Neuronal stem cell (in vitro differentiated cells): ENCODE results near the gene SELENOW. TPM values are rescaled to one million over a fixed set of nuclear protein-coding genes. Genes with fewer than 3 reads are reported as not detected.

ENCODE experiments used
- DNase-seq: peaks from one replicate; pipeline ENCODE4 v3.0.0-alpha.2; 2013; ENCODE audit warnings: low spot score
- H2AFZ ChIP-seq: one replicate; pipeline ENCODE4 v1.6.1; 2013; ENCODE audit warnings: mild to moderate bottlenecking, low read length, inconsistent platforms
- H2AK5ac ChIP-seq: 2 replicates; pipeline ENCODE4 v1.6.1; 2013; ENCODE audit warnings: low read depth, mild to moderate bottlenecking, inconsistent platforms, low read length, moderate library complexity, mixed read lengths
- H2BK120ac ChIP-seq: 2 replicates; pipeline ENCODE4 v1.6.1; 2013; ENCODE audit warnings: low read depth, mild to moderate bottlenecking, inconsistent platforms, low read length, moderate library complexity, mixed read lengths
- H2BK12ac ChIP-seq: one replicate; pipeline ENCODE4 v1.6.1; 2013; ENCODE audit warnings: low read length, inconsistent platforms
- H2BK15ac ChIP-seq: 2 replicates; pipeline ENCODE4 v1.6.1; 2013; ENCODE audit warnings: mild to moderate bottlenecking, low read length, inconsistent platforms, mixed read lengths
- H2BK5ac ChIP-seq: one replicate; pipeline ENCODE4 v1.6.1; 2013; ENCODE audit warnings: inconsistent platforms, mild to moderate bottlenecking, low read length, moderate library complexity
- H3K14ac ChIP-seq: one replicate; pipeline ENCODE4 v1.6.1; 2013; ENCODE audit warnings: low read length, inconsistent platforms
- H3K18ac ChIP-seq: 2 replicates; pipeline ENCODE4 v1.6.1; 2013; ENCODE audit warnings: low read length, inconsistent platforms
- H3K23ac ChIP-seq: 2 replicates; pipeline ENCODE4 v1.6.1; 2013; ENCODE audit warnings: low read depth, mild to moderate bottlenecking, mixed read lengths, low read length, inconsistent platforms; ENCODE audit not compliant: poor library complexity
- H3K27ac ChIP-seq: replicated peaks from 3 replicates; pipeline ENCODE4 v1.5.1; 2013; ENCODE audit warnings: low read length, inconsistent platforms
- H3K27me3 ChIP-seq, 3 experiments: 2 replicates each; pipeline ENCODE4 v1.6.1; 2013; ENCODE audit warnings: low read length in 3 of 3, mild to moderate bottlenecking in 2 of 3, inconsistent platforms in 1 of 3, low read depth in 1 of 3, mixed read lengths in 1 of 3, moderate library complexity in 1 of 3; ENCODE audit not compliant: control insufficient read depth in 3 of 3, insufficient read depth in 3 of 3
- H3K36me3 ChIP-seq, 2 donors: replicated peaks in 1 of 2; 2 replicates each; pipeline ENCODE4 v1.6.1; 2013; ENCODE audit warnings: low read length in 2 of 2; ENCODE audit not compliant: control insufficient read depth in 2 of 2, insufficient read depth in 2 of 2
- H3K4ac ChIP-seq: 2 replicates; pipeline ENCODE4 v1.6.1; 2013; ENCODE audit warnings: inconsistent platforms, mild to moderate bottlenecking, low read length, moderate library complexity
- H3K4me1 ChIP-seq, 2 donors: 1 replicate in 1 of 2; 2 replicates in 1 of 2; pipeline ENCODE4 v1.6.1; 2013; ENCODE audit warnings: low read length in 2 of 2, low read depth in 1 of 2; ENCODE audit not compliant: control insufficient read depth in 2 of 2, insufficient read depth in 1 of 2
- H3K4me2 ChIP-seq: one replicate; pipeline ENCODE4 v1.6.1; 2013; ENCODE audit warnings: mild to moderate bottlenecking, low read length, inconsistent platforms; ENCODE audit not compliant: insufficient read depth, poor library complexity, severe bottlenecking
- H3K4me3 ChIP-seq, 2 donors: 2 replicates each; pipeline ENCODE4 v1.5.1; 2013; ENCODE audit warnings: low read length in 2 of 2, mild to moderate bottlenecking in 2 of 2, inconsistent platforms in 1 of 2, moderate library complexity in 1 of 2
- H3K79me1 ChIP-seq: one replicate; pipeline ENCODE4 v1.6.1; 2013; ENCODE audit warnings: low read depth, mild to moderate bottlenecking, inconsistent platforms, low read length, moderate library complexity
- H3K9ac ChIP-seq: one replicate; pipeline ENCODE4 v1.6.1; 2013; ENCODE audit warnings: mild to moderate bottlenecking, low read depth, low read length, inconsistent platforms; ENCODE audit not compliant: poor library complexity
- H3K9me3 ChIP-seq, 2 donors: replicated peaks in 1 of 2; 2 replicates each; pipeline versions ENCODE3 to v1.6.1; 2013; ENCODE audit warnings: low read length in 2 of 2, mild to moderate bottlenecking in 2 of 2, inconsistent platforms in 1 of 2, low read depth in 1 of 2, mixed read lengths in 1 of 2, moderate library complexity in 1 of 2; ENCODE audit not compliant: control insufficient read depth in 2 of 2, insufficient read depth in 1 of 2
- H4K8ac ChIP-seq: one replicate; pipeline ENCODE4 v1.6.1; 2013; ENCODE audit warnings: low read depth, mild to moderate bottlenecking, inconsistent platforms, low read length, moderate library complexity
- H4K91ac ChIP-seq: one replicate; pipeline ENCODE4 v1.6.1; 2013; ENCODE audit warnings: low read length, low read depth, mild to moderate bottlenecking, inconsistent platforms; ENCODE audit not compliant: poor library complexity
- WGBS, 2 donors: extraction: QIAGEN DNeasy Blood & Tissue Kit; methylation state at CpG; one replicate each; pipeline ENCODE4 v1.1.7; 2013; ENCODE audit warnings: missing lambda C conversion rate in 2 of 2, mixed read lengths in 1 of 2; ENCODE audit not compliant: insufficient read length in 2 of 2, insufficient replicate concordance in 1 of 2; ENCODE audit errors: extremely low coverage in 2 of 2; 5-methylcytosine and 5-hydroxymethylcytosine counted together
- polyA plus RNA-seq, 2 experiments: library from polyadenylated mRNA; stranded (reverse); fragments of 200-250 nt; gene quantifications; one replicate each; pipeline ENCODE4 v1.2.3, GENCODE V29; 2013

SELENOW gene
- polyA plus RNA-seq (2013, experiment 1 of 2), result 198 TPM
- 189 TPM for polyA plus RNA-seq (2013, experiment 2 of 2)

GRCh38 chr19:47778049-47778953, at the start of gene SELENOW:
SELENOW (plus strand) TSS chr19:47778703; CDS start chr19:47778786, 83 bp downstream.
- peaks cover 12 to 13% of the 10 kb centered on the region in 2 donors for H3K4me1 ChIP-seq
- no peak within 1 kb of the TSS for H2AK5ac ChIP-seq
- no peak within 1 kb of the TSS for H2BK120ac ChIP-seq
- H2BK15ac ChIP-seq, result peak within 1 kb of the TSS; percentile 63
- H3K79me1 ChIP-seq, result peaks cover 8% of the 10 kb centered on the region
- H3K4me2 ChIP-seq, result peak within 1 kb of the TSS; percentile 71
- H3K4me3 ChIP-seq, result peak within 1 kb of the TSS; percentile 80 to 89
- H2BK5ac ChIP-seq, result peak within 1 kb of the TSS; percentile 98
- H3K36me3 ChIP-seq, result peaks cover 16 to 35% of the 10 kb centered on the region in 2 donors
- DNase-seq, result peak; percentile 87
- peak within 1 kb of the TSS; percentile 96 for H3K18ac ChIP-seq
- H3K9me3 ChIP-seq, result no peaks in the 10 kb centered on the region
- H3K27me3 ChIP-seq, result no peaks in the 10 kb centered on the region
- H4K91ac ChIP-seq, result no peak within 1 kb of the TSS
- H2BK12ac ChIP-seq, result no peak within 1 kb of the TSS
- no peak within 1 kb of the TSS for H3K14ac ChIP-seq
- H3K23ac ChIP-seq, result peak within 1 kb of the TSS; percentile 100
- H4K8ac ChIP-seq, result no peak within 1 kb of the TSS
- no CpG with 5 or more reads among the region's 65 CpGs for WGBS, 2 donors
- peak within 1 kb of the TSS; percentile 30 for H3K4ac ChIP-seq
- H3K9ac ChIP-seq, result peak within 1 kb of the TSS; percentile 94
- H3K27ac ChIP-seq, result peak within 1 kb of the TSS; percentile 81
- H2AFZ ChIP-seq, result peak within 1 kb of the TSS; percentile 99

DNA sequence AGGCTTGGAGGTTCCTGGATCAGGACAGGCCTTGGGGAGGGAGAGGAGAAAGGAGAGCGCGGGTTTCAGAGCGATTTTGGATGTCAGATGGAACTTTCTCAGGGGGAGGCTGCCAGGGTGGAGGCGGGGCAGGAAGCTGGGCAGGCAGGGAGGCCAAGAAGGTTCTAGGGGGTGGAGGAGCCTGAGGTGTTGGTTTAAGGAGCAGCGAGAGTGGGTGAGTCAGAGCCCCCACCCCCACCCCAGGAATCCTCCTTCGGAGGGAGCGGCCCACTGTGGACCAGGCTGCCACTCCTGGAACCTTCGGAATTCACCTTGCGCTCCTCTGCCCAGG, 49.1 kb upstream of the SELENOW start:
- Histone ChIP-seq H3K4ac (no peak overlapping the region), H3K23ac (no peak overlapping the region), H3K18ac (no peak overlapping the region), H3K27ac (no peak overlapping the region), H3K36me3 (peaks cover 0 to 2% of the 10 kb centered on the region in 2 donors), H3K9ac (no peak overlapping the region), H4K8ac (no peak overlapping the region), H3K9me3 (peaks cover 0 to 3% of the 10 kb centered on the region in 2 donors), H4K91ac (no peak overlapping the region), H2AK5ac (no peak overlapping the region), H2BK5ac (no peak overlapping the region), H2BK15ac (no peak overlapping the region), H3K14ac (no peak overlapping the region), H2AFZ (peak overlapping the region; percentile 83), H3K27me3 (peaks cover 0 to 3% (median 0%) of the 10 kb centered on the region in 3 experiments), H3K4me1 (peaks cover 2 to 7% of the 10 kb centered on the region in 2 donors), H2BK120ac (no peak overlapping the region), H3K4me3 (peak overlapping the region in 1 of 2 donors; percentile 76), H3K4me2 (peak overlapping the region; percentile 81), H2BK12ac (no peak overlapping the region), H3K79me1 (peaks cover 4% of the 10 kb centered on the region)
- no CpG with 5 or more reads among the region's 9 CpGs for WGBS, 2 donors
- DNase-seq, result no peak

- H2AK5ac ChIP-seq, result peak overlapping the region; percentile 81
- H3K4ac ChIP-seq, result no peak overlapping the region
- peak overlapping the region; percentile 83 for H2AFZ ChIP-seq
- peak overlapping the region in 1 of 2 donors; percentile 76 for H3K4me3 ChIP-seq
- no peak overlapping the region for H3K27ac ChIP-seq
- peaks cover 0 to 3% of the 10 kb centered on the region in 2 donors for H3K9me3 ChIP-seq
- peaks cover 4% of the 10 kb centered on the region for H3K79me1 ChIP-seq
- H4K8ac ChIP-seq, result peak overlapping the region; percentile 96
- H3K14ac ChIP-seq, result no peak overlapping the region
- H4K91ac ChIP-seq, result no peak overlapping the region
- H3K9ac ChIP-seq, result peak overlapping the region; percentile 60
- no peak for DNase-seq
- H3K27me3 ChIP-seq, result peaks cover 0 to 3% (median 0%) of the 10 kb centered on the region in 3 experiments
- WGBS, 2 donors, result 100% methylated on average over 1 of the region's 30 CpGs; no CpG with 5 or more reads in 1 of the 2 donors
- H2BK5ac ChIP-seq, result peak overlapping the region; percentile 35
- H2BK12ac ChIP-seq, result peak overlapping the region; percentile 86
- H3K36me3 ChIP-seq, result peaks cover 0 to 2% of the 10 kb centered on the region in 2 donors
- H2BK120ac ChIP-seq, result no peak overlapping the region
- peak overlapping the region; percentile 81 for H3K4me2 ChIP-seq
- H3K23ac ChIP-seq, result peak overlapping the region; percentile 73
- H3K4me1 ChIP-seq, result peaks cover 2 to 7% of the 10 kb centered on the region in 2 donors
- H3K18ac ChIP-seq, result peak overlapping the region; percentile 92
- H2BK15ac ChIP-seq, result peak overlapping the region; percentile 9
Measured at GRCh38 chr19:47729799-47730520, 48.5 kb upstream of the SELENOW start.
